Measurements from ENCODE around the gene ZRANB3. TPM values are rescaled to one million over a fixed set of nuclear protein-coding genes. Genes with fewer than 3 reads are reported as not detected.

ZRANB3 gene
- total and polyA plus RNA-seq, 10 of the 15 experiments (the other 5 are each of a cell fraction or from before 2014, with no cell fraction given): 5.6 to 11.4 (median 9.9) TPM

DNA sequence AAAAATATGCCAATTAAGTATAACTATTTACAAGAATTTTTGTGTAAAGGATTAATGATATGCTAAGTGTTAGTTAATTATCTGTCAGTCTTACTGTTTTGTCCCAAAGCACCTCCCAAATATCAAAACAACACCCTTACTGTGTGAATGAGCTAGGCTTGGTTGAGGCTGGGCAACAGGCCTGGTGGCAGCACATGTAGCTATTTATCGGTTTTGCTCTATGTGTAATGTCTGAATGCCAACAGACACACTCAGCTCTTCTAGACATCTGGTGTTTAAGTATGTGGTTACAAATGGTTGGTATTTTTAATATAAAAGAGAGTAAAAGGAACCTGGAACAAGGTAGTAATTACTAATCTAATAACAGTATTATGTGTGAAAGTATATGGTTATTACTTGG, 303.6 kb downstream of the ZRANB3 start (continued):
- TF ChIP-seq, protein P1, sequence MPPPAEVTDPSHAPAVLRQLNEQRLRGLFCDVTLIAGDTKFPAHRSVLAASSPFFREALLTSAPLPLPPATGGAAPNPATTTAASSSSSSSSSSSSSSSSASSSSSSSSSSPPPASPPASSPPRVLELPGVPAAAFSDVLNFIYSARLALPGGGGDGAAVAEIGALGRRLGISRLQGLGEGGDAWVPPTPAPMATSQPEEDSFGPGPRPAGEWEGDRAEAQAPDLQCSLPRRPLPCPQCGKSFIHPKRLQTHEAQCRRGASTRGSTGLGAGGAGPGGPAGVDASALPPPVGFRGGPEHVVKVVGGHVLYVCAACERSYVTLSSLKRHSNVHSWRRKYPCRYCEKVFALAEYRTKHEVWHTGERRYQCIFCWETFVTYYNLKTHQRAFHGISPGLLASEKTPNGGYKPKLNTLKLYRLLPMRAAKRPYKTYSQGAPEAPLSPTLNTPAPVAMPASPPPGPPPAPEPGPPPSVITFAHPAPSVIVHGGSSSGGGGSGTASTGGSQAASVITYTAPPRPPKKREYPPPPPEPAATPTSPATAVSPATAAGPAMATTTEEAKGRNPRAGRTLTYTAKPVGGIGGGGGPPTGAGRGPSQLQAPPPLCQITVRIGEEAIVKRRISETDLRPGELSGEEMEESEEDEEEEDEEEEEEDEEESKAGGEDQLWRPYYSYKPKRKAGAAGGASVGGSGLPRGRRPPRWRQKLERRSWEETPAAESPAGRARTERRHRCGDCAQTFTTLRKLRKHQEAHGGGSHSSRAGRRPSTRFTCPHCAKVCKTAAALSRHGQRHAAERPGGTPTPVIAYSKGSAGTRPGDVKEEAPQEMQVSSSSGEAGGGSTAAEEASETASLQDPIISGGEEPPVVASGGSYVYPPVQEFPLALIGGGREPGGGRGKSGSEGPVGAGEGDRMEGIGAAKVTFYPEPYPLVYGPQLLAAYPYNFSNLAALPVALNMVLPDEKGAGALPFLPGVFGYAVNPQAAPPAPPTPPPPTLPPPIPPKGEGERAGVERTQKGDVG (CRISPR knock-in tag; IDR thresholded peaks at IDR 0.05): no peak
- TF ChIP-seq, protein P2, sequence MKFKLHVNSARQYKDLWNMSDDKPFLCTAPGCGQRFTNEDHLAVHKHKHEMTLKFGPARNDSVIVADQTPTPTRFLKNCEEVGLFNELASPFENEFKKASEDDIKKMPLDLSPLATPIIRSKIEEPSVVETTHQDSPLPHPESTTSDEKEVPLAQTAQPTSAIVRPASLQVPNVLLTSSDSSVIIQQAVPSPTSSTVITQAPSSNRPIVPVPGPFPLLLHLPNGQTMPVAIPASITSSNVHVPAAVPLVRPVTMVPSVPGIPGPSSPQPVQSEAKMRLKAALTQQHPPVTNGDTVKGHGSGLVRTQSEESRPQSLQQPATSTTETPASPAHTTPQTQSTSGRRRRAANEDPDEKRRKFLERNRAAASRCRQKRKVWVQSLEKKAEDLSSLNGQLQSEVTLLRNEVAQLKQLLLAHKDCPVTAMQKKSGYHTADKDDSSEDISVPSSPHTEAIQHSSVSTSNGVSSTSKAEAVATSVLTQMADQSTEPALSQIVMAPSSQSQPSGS (IDR thresholded peaks at IDR 0.05; ENCODE audit: low read length): no peak
- TF ChIP-seq BRCA1 (IDR thresholded peaks at IDR 0.05; ENCODE audit: low read depth, low read length) (no peak), SREBF1 (IDR thresholded peaks at IDR 0.05; ENCODE audit: low read length) (no peak), SIX5 (IDR thresholded peaks at IDR 0.05; ENCODE audit: low read depth, low read length, severe bottlenecking) (no peak), ASH2L (IDR thresholded peaks at IDR 0.05; ENCODE audit: borderline replicate concordance, low read depth) (no peak), ZSCAN29 (IDR thresholded peaks at IDR 0.05) (no peak)
- TF ChIP-seq, protein P3, sequence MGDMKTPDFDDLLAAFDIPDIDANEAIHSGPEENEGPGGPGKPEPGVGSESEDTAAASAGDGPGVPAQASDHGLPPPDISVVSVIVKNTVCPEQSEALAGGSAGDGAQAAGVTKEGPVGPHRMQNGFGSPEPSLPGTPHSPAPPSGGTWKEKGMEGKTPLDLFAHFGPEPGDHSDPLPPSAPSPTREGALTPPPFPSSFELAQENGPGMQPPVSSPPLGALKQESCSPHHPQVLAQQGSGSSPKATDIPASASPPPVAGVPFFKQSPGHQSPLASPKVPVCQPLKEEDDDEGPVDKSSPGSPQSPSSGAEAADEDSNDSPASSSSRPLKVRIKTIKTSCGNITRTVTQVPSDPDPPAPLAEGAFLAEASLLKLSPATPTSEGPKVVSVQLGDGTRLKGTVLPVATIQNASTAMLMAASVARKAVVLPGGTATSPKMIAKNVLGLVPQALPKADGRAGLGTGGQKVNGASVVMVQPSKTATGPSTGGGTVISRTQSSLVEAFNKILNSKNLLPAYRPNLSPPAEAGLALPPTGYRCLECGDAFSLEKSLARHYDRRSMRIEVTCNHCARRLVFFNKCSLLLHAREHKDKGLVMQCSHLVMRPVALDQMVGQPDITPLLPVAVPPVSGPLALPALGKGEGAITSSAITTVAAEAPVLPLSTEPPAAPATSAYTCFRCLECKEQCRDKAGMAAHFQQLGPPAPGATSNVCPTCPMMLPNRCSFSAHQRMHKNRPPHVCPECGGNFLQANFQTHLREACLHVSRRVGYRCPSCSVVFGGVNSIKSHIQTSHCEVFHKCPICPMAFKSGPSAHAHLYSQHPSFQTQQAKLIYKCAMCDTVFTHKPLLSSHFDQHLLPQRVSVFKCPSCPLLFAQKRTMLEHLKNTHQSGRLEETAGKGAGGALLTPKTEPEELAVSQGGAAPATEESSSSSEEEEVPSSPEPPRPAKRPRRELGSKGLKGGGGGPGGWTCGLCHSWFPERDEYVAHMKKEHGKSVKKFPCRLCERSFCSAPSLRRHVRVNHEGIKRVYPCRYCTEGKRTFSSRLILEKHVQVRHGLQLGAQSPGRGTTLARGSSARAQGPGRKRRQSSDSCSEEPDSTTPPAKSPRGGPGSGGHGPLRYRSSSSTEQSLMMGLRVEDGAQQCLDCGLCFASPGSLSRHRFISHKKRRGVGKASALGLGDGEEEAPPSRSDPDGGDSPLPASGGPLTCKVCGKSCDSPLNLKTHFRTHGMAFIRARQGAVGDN (IDR thresholded peaks at IDR 0.05): no peak

Data from GM12878 (cell line).